Measurements from ENCODE around the gene UQCRC2.
"Not testable (repeated sequence)": the region's sequence is repeated elsewhere in the genome, so short reads cannot be mapped to it uniquely, and the experiment has no call there.

UQCRC2 gene

DNA sequence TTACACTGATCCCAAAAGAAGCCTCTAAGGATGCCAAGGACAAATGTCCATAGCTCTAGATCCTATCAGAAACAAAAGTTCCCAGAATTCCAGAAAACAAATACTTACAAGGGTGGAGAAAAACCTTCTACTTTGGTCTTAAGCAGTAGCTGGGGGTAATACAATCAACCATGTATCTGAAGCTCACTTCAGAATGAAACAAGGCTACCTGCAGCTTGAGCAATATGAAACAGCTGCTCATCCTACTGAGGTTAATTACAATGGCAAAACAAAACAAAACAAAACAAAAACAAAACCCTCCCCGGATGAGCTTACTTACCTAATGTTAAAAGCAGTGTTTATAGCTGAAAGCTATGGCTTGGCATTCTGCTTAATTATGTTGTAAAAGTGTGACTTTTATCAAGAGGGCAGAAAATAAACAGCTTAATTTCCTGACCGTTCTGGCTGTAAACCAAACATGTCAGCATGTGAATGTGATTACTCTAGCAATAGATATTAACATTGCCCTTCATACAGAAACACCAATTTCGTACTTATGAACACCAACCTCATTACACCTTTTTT, 37.3 kb downstream of the UQCRC2 start:
- H3K9me3 Mint-ChIP-seq: no peaks in the 10 kb centered on the region
- ATAC-seq (ENCODE audit: low read depth): no peak
- H3K4me1 Mint-ChIP-seq: no peaks in the 10 kb centered on the region
- H3K4me3 Mint-ChIP-seq: no peak overlapping the region
- peaks cover 4% of the 10 kb centered on the region for H3K36me3 Mint-ChIP-seq
- no peak overlapping the region for H3K27ac Mint-ChIP-seq
- no peak for DNase-seq (ENCODE audit: low spot score in 2 of 2)
- H3K27me3 Mint-ChIP-seq: no peaks in the 10 kb centered on the region

DNA sequence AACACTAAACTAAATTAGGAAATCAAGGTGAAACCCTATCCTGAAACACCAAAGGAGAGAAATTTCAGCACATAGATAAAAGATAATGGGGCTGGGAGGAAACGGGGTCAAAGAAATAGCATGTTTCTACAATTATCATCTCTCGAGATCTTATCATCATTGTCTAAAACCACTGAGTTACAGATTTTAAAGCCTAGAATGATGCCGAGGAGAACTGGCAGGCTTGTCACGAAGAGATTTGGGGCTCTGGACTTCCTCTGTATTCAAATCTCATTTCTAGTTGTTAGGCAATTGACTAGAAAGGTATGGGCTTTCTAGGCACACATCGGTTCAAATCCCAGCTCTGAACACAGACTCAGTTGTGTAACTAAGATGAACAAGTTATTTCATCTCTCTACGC, 38.5 kb downstream of the UQCRC2 start:
- Mint-ChIP-seq H3K4me1 (no peaks in the 10 kb centered on the region), H3K27ac (no peak overlapping the region), H3K9me3 (no peaks in the 10 kb centered on the region), H3K4me3 (no peak overlapping the region), H3K27me3 (no peaks in the 10 kb centered on the region), H3K36me3 (peaks cover 1% of the 10 kb centered on the region)
- DNase-seq (ENCODE audit: low spot score in 2 of 2) (no peak), ATAC-seq (ENCODE audit: low read depth) (no peak)

DNA sequence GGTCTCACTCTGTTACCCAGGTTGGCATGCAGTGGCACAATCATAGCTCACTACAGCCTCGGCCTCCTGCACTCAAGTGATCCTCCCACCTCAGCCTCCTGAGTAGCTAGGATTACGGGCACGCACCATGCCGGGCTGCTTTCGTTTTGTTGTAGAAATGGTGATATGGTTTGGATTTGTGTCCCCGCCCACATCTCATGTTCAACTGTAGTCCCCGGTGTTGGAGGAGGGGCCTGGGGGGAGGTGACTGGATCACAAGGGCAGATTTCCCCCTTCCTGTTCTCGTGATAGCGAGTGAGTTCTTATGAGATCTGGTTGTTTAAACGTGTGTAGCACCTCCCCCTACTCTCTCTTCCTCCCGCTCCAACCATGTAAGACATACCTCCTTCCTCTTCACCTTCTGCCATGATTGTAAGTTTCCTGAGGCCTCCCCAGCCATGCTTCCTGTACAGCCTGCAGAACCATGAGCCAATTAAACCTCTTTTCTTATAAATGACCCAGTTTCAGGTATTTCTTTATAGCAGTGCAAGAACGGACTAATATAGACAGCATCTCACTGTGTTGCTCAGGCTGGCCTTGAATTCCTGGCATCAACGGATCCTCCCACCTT, 41.8 kb downstream of the UQCRC2 start:
- Mint-ChIP-seq H3K9me3 (no peaks in the 10 kb centered on the region), H3K4me3 (no peak overlapping the region), H3K27ac (no peak overlapping the region), H3K36me3 (no peaks in the 10 kb centered on the region), H3K4me1 (no peaks in the 10 kb centered on the region), H3K27me3 (peaks cover 1% of the 10 kb centered on the region)
- ATAC-seq (ENCODE audit: low read depth) (no peak), DNase-seq (ENCODE audit: low spot score in 2 of 2) (no peak)

DNA sequence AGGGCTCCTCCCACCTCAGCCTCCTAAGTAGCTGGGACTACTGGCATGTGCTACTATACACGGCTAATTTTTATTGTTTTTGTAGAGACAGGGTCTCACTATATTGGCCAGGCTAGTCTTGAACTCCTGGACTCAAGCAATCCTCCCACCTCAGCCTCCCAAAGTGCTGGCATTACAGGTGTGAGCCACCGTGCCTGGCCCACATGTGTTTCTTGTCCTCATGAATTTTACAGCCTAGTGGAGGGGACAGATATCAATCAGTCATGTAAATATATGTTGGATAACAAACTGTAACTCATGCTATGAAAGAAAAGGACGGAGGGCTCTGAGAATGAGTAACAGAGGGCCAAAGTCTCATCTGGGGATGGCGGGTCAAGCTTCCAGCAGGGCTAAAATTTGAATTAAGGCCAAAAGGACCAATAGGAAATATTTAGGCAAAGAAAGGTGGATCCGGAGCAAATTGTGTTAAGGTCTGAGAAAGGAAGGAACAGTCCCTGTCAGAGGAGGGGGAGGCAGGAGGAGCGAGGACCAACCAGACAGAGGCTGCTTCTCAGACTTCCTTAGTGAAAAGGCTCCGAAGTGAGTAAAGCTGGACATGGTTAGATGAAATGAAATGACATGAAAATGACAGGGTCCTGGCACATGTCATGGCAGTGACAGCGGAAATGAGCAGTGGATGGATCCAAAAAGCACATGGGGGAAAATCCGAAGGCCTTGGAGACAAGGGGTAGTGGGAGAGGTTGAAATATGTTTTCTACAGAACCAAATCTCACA, 43.9 kb downstream of the UQCRC2 start:
- DNase-seq (ENCODE audit: low spot score in 2 of 2) (no peak), ATAC-seq (ENCODE audit: low read depth) (no peak)
- Mint-ChIP-seq H3K36me3 (no peaks in the 10 kb centered on the region), H3K9me3 (no peaks in the 10 kb centered on the region), H3K4me1 (peaks cover 9% of the 10 kb centered on the region), H3K4me3 (no peak overlapping the region), H3K27me3 (peaks cover 5% of the 10 kb centered on the region), H3K27ac (no peak overlapping the region)

DNA sequence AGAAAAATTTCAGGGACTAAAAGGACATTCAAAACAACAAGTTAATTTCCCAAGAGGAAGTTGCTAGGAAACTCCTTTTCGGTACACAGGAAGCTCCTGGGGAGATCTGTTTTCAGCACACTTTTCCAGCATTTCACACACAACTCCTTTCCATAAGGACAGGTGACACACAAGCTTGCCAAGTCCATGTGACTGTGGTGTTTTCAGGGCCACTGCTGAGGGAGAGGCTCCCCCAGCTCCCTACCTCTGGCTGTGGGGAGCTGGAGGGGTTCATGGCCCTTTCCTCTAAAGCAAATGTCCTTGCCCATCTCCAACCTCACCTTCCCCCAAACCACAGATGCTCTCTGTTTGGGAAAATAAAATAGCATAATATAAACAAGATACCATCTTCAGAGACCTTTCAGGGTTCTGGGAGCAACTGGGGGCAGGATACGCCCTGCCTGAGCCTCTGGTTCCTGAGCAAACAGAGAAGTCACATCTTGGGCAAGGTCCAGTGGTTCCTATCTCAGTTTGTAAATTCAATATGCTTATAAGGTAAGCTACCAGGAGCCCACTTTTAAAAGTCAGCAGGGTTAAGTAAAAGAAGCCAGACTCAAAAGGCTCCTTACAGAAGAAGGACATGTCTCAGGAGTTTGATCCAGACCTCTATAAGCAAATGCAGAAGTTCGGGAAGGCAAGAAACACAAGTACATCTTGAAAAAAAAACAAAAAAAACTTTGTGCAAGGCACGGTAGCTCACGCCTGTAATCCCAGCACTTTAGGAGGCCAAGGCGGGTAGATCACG, 44.7 kb downstream of the UQCRC2 start:
- no peak for ATAC-seq (ENCODE audit: low read depth)
- no peak for DNase-seq (ENCODE audit: low spot score in 2 of 2)
- H3K4me1 Mint-ChIP-seq: peaks cover 9% of the 10 kb centered on the region
- no peaks in the 10 kb centered on the region for H3K36me3 Mint-ChIP-seq
- no peak overlapping the region for H3K27ac Mint-ChIP-seq
- no peaks in the 10 kb centered on the region for H3K9me3 Mint-ChIP-seq
- no peak overlapping the region for H3K4me3 Mint-ChIP-seq
- H3K27me3 Mint-ChIP-seq: peaks cover 5% of the 10 kb centered on the region

DNA sequence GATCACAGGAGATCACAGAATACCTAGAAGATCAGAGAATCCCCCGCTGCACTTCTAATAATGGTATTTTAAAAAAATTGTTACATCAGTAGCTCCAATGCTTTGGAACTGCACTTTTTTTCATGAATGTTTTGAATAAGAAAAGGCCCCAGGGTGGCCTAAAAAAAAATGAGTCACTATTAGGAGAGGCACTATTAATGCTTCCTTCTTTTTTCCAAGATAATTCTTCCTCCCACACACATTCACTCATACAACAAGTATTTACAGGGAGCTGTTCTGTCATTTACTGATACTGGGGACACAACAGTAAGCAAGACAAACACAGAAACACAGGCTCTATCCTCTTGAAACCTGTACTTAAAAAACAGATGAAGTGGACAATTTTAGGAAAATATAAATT, 48.4 kb downstream of the UQCRC2 start:
- no peaks in the 10 kb centered on the region for H3K36me3 Mint-ChIP-seq
- DNase-seq (ENCODE audit: low spot score in 2 of 2) (no peak), ATAC-seq (ENCODE audit: low read depth) (no peak)
- no peak overlapping the region for H3K4me3 Mint-ChIP-seq
- no peak overlapping the region for H3K27ac Mint-ChIP-seq
- no peaks in the 10 kb centered on the region for H3K9me3 Mint-ChIP-seq
- H3K4me1 Mint-ChIP-seq: peaks cover 9% of the 10 kb centered on the region
- peaks cover 5% of the 10 kb centered on the region for H3K27me3 Mint-ChIP-seq

DNA sequence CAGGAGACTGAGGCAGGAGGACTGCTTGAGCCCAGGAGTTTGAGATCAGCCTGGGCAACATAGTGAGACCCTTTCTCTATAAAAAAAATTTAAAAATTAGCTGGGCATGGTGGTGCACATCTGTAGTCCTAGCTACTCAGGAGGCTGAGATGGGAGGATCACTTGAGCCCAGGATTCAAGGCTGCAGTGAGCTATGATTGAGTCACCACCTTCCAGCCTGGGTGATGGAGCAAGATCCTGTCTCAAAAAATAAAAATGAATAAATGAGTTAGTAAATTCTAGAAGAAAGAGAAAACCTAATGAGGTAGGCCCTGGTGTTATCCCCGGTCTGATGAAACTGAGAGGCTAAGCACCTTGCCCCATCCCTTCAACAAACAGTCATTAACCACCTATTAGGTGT, 48.9 kb downstream of the UQCRC2 start:
- H3K4me3 Mint-ChIP-seq; H3K36me3 Mint-ChIP-seq; DNase-seq (ENCODE audit: low spot score in 2 of 2); H3K9me3 Mint-ChIP-seq; ATAC-seq (ENCODE audit: low read depth); H3K27me3 Mint-ChIP-seq; H3K27ac Mint-ChIP-seq: not testable (repeated sequence)
- peaks cover 13% of the 10 kb centered on the region for H3K4me1 Mint-ChIP-seq

DNA sequence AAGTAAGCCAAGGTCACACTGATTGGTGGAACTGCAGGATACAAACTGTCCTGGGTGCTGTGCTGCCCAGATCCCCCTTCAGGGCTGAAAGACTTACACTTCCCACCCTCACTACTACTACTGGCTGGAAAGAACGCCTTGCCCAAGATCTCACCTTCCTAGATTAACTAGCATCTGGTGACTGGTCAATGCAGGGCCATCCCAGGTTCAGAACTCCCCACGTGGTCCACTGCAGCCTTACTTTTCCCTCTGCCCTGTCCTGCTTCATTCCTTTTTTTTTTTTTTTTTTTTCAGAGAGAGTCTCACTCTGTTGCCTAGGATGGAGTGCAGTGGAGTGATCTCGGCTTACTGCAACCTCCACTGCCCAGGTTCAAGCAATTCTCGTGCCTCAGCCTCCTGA, 50.0 kb downstream of the UQCRC2 start:
- H3K4me3 Mint-ChIP-seq: no peak overlapping the region
- H3K27me3 Mint-ChIP-seq: peaks cover 4% of the 10 kb centered on the region
- DNase-seq (ENCODE audit: low spot score in 2 of 2): no peak
- peaks cover 17% of the 10 kb centered on the region for H3K4me1 Mint-ChIP-seq
- H3K27ac Mint-ChIP-seq: no peak overlapping the region
- H3K36me3 Mint-ChIP-seq: no peaks in the 10 kb centered on the region
- no peaks in the 10 kb centered on the region for H3K9me3 Mint-ChIP-seq
- no peak for ATAC-seq (ENCODE audit: low read depth)

DNA sequence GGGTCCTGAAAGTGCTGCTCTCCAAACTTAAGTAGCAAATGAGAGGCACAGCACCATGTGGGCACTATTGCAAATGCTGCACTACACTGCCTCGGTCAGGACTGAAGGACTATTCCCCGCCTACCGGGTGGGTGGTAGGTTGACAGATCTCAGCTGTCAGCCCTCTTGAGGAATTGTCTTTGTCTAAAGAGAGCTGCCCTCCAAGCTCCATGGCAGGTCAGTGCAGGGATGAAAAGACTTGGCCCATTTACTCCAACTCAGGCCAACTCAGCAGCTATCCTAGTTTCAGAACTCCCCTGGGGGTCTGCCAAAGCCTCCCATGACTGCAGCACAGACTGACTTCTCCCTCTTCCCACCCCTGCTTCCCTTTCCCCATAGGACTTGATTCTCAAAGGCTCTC, 51.2 kb downstream of the UQCRC2 start:
- H3K27me3 Mint-ChIP-seq: peaks cover 4% of the 10 kb centered on the region
- H3K27ac Mint-ChIP-seq: no peak overlapping the region
- DNase-seq (ENCODE audit: low spot score in 2 of 2): no peak
- H3K4me1 Mint-ChIP-seq: peaks cover 22% of the 10 kb centered on the region
- no peak overlapping the region for H3K4me3 Mint-ChIP-seq
- H3K9me3 Mint-ChIP-seq: no peaks in the 10 kb centered on the region
- H3K36me3 Mint-ChIP-seq: no peaks in the 10 kb centered on the region
- ATAC-seq (ENCODE audit: low read depth): no peak

DNA sequence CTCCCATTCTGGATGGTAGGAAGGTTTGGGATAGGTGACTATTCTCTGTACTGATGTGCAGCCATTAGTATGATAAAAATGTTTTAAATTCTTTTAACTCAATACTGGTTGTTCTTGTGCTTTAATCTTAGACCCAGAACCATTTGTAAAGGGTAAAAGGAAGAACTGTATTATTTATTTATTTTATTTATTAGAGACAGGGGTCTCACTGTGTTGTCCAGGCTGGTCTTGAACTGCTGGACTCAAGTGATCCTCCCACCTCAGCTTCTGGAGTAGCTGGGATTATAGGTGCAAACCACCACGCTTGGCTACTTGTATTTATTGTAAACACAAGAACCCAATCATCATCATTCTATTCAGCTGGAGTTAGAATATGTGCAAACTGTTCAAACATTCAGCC, 52.6 kb downstream of the UQCRC2 start:
- ATAC-seq (ENCODE audit: low read depth): no peak
- Mint-ChIP-seq H3K4me3 (no peak overlapping the region), H3K4me1 (peaks cover 26% of the 10 kb centered on the region), H3K9me3 (no peaks in the 10 kb centered on the region), H3K27ac (no peak overlapping the region), H3K36me3 (no peaks in the 10 kb centered on the region), H3K27me3 (peaks cover 2% of the 10 kb centered on the region)
- no peak for DNase-seq (ENCODE audit: low spot score in 2 of 2)

DNA sequence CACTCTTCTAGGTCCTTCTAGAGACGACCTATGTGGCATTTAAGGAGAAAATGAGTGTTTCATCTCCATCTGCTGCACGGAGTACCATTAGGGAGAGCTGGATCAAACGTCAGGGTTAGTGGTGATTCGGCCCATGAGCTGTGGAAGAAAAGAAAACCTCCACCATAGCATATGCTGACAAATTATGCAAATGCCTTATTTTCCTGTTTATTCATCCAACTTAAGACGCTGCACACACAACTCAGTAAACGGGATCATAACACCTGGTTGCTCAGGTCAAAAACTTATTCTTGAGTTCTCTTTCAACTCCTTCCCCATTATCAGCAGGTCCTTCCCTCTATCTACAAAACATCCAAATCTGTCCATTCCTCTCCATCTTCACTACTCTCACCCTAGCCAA, 53.5 kb downstream of the UQCRC2 start:
- no peak for ATAC-seq (ENCODE audit: low read depth)
- H3K36me3 Mint-ChIP-seq: no peaks in the 10 kb centered on the region
- no peaks in the 10 kb centered on the region for H3K9me3 Mint-ChIP-seq
- peak overlapping the region; percentile 83 for H3K4me3 Mint-ChIP-seq
- H3K4me1 Mint-ChIP-seq: peaks cover 23% of the 10 kb centered on the region
- no peaks in the 10 kb centered on the region for H3K27me3 Mint-ChIP-seq
- no peak overlapping the region for H3K27ac Mint-ChIP-seq
- DNase-seq (ENCODE audit: low spot score in 2 of 2): no peak

DNA sequence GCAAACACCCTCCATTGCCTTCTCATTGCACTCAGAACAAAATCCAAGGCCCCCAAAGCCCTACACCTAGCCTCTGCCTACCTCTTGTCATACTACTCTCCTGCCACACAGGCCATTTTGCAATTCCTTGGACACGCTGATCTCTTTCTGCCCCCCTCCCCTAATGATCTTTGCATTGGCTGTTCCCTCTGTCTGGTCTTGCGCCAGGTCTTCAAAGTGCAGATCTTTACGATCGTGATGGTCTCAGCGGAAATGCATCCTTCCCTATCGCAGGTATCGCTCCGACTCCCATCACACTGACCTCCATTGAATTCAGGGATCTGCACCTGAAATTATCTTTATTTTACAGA, 54.0 kb downstream of the UQCRC2 start:
- ATAC-seq (ENCODE audit: low read depth) (no peak), DNase-seq (ENCODE audit: low spot score in 2 of 2) (no peak)
- H3K27me3 Mint-ChIP-seq: no peaks in the 10 kb centered on the region
- H3K36me3 Mint-ChIP-seq: no peaks in the 10 kb centered on the region
- H3K9me3 Mint-ChIP-seq: no peaks in the 10 kb centered on the region
- peak overlapping the region; percentile 83 for H3K4me3 Mint-ChIP-seq
- H3K4me1 Mint-ChIP-seq: peaks cover 23% of the 10 kb centered on the region
- H3K27ac Mint-ChIP-seq: peak overlapping the region; percentile 43

DNA sequence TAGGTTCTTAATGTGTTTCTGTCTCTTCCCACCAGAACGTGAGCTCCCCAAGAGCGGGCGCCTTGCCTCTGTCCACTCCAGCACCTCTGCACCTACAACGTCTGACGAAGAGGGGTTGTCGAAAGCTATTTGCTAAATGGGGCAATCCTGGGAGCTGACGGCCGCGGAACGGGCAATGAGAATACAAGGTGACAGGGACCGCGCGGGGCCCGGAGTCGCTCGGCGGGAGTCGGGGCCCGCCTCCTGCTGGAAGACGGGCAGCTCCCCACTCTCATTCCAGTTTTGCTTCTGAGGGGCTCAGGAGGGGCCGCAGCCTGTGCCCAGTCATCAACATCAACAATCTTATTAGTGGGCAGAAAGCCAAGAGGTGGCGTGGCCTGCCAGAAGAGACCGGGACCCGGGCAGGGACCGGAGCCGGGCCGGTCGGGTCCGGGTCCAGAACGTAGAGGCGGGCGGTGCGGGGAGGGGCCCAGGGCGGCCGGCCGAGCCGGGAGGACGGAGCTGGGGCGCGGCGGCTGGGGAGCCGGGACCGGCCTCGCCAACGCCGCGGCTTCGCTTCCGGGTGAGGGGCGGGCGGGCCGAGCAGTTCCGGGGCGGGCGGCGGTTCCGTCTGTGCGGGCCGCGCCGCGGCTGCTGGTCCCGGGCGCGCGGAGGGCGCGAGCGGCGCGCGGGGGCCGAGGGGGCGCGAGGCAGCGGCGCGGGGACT, 54.5 kb downstream of the UQCRC2 start, which contains the start of gene MOSMO:
TSS of gene MOSMO (plus strand) at position 603 of the 706 bp plus-strand sequence. CDS start 191 bp downstream, outside the sequence.
- H3K9me3 Mint-ChIP-seq: no peaks in the 10 kb centered on the region
- peak; percentile 95 for ATAC-seq (ENCODE audit: low read depth)
- H3K4me3 Mint-ChIP-seq: peak within 1 kb of the TSS; percentile 92
- H3K36me3 Mint-ChIP-seq: no peaks in the 10 kb centered on the region
- peak; percentile 49 to 63 for DNase-seq (ENCODE audit: low spot score in 2 of 2)
- peaks cover 25% of the 10 kb centered on the region for H3K4me1 Mint-ChIP-seq
- no peaks in the 10 kb centered on the region for H3K27me3 Mint-ChIP-seq
- H3K27ac Mint-ChIP-seq: peak within 1 kb of the TSS; percentile 81
